ENCODE data around the gene SNED1.
"Not testable (repeated sequence)": the region's sequence is repeated elsewhere in the genome, so short reads cannot be mapped to it uniquely, and the experiment has no call there.

SNED1 gene

DNA sequence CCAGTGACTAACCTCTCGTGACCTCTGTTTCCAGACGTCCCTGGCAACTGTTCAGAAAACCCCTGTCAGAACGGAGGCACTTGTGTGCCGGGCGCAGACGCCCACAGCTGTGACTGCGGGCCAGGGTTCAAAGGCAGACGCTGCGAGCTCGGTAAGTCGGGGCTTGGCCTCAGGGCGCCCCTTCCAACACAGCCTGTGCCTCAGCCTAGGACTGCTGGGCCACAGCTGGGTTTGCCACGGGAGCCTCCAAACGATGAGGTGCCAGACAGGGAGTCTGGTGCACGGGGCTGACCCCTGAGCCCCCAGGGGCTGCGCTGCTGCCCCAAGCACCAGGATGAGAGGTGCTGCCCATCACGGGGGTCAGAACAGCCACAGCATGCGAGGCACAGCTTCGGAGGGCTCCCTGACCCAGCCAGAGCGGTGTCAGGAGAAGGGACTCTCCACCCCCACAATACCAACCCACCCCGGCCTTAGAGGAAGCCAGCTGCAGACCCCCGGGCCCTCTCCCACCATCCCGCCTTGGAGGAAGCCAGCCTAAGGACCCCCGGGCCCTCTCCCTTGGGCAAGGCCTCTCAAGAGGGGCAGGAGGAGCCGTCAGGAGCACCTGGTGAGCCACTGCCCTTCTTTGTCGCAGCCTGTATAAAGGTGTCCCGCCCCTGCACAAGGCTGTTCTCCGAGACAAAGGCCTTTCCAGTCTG is 83.4 kb downstream of the SNED1 start:
- no peak for DNase-seq (ENCODE audit: low read depth in 4 of 4, low spot score in 1 of 4)

DNA sequence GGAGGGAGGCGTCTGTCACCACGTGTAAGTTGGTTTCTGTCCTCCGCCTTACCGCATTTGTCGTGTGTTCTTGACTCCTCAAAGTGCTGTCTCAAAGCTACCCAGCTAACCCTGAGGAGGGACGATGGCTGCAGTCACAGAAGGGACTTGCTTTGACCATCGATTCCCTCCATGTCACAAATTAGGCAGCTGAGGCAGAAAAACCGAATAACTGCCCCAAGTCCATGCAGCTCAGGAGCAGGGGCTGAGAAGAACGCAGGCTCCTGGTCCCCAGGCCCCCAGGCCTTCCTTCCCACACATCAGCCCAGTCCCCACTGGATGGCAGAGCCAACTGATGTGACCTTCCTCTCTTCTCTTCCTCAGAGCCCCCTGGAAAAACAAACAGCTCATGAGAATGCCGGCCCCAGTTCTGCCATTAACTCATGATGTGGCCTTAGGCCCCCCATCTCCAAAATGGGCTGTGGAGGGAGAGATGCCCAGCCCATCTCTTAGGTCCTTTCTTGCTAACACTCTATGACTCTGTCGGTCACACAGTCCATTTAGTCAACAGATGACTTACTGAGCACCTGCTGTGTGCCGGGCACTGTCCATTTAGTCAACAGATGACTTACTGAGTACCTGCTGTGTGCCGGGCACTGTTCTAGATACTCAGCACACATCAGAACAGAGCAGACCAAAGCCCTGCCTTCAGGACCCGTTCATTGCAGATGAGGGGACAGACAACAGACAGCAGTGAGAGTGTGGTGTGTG is 84.1 kb downstream of the SNED1 start:
- DNase-seq (ENCODE audit: low read depth in 4 of 4, low spot score in 1 of 4): no peak

DNA sequence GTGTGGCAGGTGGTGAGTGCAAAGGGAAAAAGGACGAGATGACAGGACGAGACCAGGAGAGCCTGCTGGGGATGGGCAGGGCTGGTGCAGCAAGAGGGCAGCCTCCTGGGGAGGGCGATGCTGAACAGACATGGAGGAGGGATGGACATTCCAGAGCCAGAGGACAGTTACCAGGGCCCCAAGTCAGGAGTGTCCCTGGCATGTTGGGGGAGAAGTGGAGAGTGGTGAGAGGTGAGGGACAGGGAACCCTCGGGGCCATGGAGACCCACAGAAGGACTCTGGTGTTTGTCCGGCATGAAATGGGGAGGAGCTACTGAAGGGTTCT is 84.6 kb downstream of the SNED1 start:
- no peak for DNase-seq (ENCODE audit: low read depth in 4 of 4, low spot score in 1 of 4)

DNA sequence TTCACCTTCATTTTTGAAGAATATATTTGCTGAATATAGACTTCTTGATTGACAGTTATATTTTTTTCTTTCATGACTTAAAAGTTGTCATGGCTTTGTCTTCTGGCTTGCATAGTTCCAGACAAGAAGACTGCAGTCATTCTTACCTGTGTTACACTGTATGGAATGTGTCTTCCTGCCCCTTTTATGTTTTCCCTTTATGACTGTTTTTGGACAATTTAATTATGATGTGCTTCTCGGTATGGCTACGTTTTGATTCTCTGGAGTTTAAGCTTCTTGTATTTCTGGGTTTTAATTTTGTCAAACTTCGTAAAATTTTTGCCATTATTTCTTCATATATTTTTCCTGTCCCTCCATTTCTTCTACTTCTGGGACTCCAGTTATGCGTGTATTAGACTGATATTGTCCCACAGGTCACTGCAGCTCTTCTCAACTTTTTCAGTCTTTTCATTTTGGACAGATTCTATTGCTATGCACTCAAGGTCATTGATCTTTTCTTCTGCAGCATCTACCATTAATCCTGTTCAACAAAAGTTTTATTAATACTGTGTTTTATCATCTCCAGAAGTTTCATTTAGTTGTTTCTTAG is 86.5 kb downstream of the SNED1 start:
- DNase-seq (ENCODE audit: low read depth in 4 of 4, low spot score in 1 of 4): no peak

DNA sequence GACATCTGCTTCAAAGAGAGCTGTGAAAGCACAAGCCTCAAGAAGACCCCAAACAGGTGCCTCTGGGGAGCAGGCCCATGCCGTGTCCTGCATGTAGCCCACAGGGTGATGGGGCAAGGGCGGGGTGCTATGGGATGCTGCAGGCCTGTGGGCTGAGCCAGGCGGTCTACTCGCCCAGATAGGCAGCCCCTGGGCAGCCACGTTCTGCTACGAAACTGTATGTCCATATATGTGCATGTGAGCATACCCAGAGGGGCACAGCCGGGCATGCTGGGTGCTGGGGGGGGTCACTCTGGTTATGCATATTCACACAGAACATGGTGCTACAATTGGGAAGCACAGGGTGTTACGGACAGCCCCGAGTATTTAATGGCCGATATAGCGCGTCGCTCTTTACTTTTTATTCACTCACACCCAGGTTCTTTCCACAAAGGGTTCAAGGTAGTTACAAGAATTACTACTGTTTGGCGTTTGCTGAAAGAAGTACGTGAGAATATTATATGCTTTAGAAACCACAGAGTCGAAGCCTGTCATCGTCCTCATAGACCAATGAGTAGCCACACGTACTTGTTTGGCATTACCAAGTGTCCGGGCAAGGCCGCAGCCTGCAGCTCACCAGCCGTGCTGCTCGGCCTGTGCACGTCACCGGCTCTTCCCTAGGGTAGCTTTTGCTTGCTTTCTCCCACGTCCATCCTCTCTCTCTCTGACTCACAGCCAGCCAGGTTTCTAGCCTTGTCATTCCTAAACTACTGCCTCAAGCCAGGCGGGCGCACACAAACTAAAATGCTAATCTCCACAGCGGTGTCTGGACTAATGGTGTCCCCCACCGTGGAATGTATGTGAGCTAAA is 89.2 kb downstream of the SNED1 start:
- no peak for DNase-seq (ENCODE audit: low read depth in 4 of 4, low spot score in 1 of 4)

DNA sequence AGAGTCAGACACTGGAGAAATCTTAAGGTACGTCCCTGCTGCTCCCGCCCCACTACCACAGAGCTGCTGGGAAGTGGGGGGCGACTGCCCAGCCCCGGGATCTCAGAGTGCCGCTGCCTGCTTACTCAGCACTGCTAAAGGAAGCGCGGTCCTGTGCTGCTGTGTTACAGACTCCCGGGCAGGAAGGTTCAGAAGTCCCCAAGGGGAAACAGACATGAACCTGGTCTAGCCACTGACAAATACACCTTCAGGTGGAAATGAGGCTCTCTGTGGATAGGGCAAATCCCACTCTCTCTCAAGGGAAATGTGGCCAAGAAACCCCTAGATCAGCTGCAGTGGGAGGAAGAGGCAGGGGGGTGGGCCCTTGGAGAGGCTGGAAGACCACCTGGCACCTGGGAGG is 90.0 kb downstream of the SNED1 start:
- no peak for DNase-seq (ENCODE audit: low read depth in 4 of 4, low spot score in 1 of 4)

DNA sequence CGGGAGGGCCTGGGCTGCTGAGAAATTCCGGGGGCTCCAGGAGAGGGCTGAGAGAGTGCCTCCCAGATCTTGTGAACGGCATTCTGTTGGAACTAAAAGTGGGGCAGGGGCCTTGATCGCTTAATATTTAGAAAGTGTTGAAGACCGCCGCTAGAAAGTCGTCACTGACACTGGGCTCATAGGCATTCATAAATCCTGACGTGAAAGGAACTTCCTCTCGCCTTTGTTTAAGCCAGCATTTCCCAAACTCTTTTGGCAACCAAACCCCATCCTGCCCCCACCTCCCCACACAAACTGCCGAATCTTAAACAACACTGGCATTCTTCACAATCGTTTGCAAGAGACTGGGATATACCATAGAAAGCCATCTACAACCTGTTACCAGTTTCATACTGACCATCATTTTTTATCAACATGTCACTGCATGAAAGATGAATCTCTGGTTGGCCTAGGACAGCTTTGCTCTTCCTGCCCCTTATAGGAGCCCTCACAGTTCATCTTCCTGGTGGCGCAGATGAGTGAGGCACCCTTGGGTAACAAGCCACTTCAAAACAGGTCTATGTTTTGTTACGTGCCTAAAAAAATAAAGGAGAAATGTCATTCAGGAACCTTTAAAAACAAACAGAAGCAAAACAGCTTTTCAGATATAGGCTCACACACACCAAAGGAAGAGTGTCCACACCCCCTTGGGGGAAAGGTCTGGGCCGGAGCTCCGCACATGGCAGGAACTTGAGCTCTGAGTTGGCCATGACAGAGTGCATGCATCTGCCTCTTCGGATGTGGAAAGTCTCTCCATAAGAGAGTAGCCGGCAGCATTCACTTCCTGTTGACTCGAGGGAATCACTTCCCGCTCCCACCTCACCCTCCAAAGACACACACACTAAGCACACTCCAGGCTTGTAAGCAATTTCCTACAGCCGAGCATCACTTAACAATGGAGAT is 90.6 kb downstream of the SNED1 start:
- DNase-seq (ENCODE audit: low read depth in 4 of 4, low spot score in 1 of 4): no peak

DNA sequence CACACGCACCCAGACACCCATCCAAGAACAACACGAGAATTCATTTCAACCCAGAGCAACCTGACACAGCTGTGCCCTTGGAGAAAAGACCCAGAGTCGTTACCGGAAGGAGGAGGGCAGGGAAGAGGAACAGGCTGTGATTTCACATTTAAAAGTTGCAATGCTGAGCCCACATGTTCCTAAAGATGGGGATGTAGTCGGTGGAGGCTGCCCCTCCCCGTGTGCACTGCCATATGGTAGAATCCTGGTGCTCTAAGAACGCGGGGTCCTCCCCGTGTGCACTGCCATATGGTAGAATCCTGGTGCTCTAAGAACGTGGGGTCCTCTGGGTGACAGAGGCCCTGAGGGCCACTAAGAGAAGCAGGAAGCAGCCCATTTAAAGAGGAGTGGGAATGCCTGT is 92.8 kb downstream of the SNED1 start:
- no peak for DNase-seq (ENCODE audit: low read depth in 4 of 4, low spot score in 1 of 4)

DNA sequence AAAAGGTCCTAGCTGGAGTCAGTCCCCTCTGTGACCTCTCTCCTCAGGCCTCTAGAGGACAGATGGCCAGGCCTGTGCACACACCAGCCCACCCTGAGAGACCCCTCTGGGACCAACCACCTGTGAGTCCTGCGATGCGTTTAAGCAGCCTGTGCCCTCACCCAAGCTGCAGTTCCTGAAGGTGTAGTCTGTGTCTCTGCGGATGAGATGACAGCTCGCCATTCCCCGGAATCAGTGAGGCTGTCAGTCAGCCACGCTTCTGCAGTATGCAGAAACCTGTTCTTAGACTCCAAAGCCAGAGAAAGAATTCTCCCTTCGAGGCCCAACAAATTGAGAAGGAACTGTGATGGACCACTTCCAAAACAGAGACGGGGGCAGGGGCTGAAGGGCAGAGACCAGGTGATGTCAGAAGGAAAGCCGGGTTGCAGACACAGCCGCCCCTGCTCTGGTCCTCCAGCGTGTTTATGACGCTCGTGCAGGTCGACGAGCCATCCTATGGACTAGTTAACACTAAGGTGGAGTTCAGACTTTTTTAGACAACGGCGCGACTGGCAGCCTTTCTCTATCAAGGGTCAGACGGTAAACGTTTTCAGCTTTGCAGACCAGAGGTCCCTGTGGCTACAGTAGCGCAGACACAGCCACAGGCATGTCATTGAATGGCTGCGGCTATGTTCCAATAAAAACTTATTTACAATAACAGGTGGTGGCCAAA is 93.5 kb downstream of the SNED1 start:
- no peak for DNase-seq (ENCODE audit: low read depth in 4 of 4, low spot score in 1 of 4)

DNA sequence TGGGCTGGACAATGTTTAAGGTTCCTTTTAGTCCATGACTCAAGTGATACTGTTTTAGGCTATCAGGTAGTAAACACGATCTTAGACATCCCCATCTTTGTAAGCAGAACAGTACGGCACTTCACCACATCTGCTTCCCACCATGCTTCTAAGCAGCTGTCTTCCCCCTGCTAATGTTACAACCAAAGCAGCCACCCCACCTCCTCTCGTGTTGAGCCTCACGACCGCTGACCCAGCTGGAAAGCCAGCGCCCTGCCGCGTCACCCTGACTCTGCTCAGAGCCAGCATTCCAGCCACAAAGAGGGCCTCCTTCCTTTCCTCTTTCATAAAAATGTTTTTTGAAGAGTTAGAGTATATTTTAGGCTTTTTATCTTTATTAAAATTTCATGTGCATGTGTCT is 94.3 kb downstream of the SNED1 start:
- DNase-seq (ENCODE audit: low read depth in 4 of 4, low spot score in 1 of 4): no peak

DNA sequence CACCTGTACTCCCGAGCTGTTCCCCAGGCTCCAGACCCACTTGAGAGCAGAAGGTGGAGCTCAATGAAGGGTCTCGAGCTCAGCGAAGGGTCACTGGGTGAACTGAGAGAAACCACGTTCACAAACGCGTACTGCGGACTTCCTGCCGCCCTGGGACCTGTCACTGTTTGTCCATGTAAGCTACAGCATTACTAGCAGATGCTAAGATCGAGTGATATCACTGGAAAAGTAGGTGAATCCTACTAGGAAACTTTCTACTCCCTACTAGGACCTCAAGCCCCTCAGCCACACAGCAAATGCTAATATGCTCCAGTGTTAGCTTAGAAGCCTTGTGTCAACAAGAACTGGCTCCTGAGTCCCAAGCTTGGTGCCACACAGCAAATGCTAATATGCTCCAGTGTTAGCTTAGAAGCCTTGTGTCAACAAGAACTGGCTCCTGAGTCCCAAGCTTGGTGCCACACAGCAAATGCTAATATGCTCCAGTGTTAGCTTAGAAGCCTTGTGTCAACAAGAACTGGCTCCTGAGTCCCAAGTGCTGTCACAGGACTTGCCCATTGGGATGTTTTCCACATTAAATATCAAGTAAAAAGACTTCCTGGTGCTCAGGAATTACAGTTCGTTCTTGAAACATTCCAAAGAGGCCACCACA is 94.8 kb downstream of the SNED1 start:
- not testable (repeated sequence) for DNase-seq (ENCODE audit: low read depth in 4 of 4, low spot score in 1 of 4)

DNA sequence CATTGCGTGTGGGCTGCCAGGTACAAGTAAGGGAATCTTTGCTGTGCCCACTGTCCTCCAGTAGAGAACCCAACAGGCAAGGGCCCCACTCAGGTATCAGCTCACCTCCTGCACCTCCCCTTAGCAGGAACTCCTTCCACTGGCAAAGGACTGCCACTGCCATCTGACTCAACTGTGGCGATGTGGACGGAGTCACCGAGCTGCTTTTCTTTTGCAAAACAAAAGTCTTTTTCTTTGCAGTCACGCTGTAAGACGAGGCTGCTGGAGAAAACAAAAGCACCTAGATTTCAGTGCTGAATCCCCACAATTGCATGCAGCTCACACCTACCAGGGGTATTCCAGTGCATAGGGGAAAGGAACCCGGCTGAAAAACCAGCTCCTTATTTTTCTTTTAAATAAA is 95.8 kb downstream of the SNED1 start:
- no peak for DNase-seq (ENCODE audit: low read depth in 4 of 4, low spot score in 1 of 4)

DNA sequence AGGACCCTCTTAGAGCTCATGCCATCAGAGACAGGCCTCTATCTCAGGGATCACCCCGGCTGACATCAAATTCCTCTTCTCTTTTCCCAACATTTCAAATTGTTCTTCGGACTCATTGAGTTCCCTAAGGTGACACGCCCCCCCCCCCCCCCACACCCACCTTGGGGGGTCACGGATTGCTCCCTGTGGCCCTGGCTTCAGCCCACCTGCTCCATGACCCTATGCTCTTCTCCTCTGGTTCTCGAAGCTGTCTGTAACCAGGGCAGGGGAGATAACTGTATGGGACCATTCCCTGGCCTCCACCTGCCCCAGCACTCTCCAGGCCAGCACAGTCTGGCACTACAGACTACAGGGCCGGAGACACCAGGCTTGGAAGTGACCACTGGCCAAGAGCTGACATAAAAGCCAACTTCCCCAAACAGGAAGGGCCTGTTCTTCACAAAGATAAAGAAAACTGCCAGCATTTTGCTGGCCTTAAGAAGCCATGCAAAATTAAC is 96.6 kb downstream of the SNED1 start:
- no peak for DNase-seq (ENCODE audit: low read depth in 4 of 4, low spot score in 1 of 4)

DNA sequence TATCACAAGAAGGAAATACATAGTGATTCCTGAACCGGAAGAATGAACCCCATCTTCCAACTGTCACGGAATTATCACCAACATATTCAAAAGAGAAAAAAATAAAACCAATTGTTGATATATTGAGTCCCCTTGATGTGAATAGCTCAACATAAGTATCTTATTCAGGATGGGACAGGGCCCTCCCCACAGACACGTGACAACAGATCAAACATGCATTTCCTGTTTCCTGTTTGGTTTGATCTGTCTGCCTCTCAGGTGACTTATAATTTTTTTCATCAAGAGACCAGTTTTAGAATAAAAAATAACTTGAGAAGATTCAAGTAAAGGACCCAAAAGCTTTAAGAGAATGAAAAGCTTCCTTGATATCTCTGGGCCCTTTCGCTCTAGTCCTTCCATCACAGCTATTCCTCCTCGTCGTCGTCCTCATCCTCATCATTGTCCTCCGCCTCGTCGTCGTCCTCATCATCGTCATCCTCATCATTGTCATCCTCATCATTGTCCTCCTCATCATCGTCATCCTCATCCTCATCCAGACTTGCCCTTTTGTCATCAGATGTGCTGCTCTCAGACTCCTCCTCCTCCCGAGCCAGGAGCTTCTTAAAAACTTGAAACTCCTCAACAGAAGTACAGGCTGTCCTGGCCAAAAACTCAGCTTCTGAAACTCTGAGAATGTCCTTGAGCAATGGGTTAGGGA is 97.3 kb downstream of the SNED1 start:
- DNase-seq (ENCODE audit: low read depth in 4 of 4, low spot score in 1 of 4): no peak

DNA sequence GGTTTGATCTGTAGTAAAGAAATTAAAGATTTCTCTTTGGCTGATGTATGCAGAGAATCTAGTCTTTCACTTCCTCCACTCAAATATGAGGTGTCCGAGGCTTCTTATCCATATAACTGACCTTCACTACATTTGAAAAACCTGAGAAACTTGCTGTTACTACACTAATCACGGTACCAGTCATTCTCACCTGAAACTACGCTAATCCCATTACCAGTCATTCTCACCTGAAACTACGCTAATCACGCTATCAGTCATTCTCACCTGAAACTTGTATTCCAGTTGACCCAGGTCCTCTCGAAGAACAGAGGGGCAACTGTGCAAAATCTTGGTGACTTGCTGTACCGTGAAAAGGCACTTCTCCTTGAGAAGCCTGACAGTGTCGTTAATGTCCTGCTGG is 98.6 kb downstream of the SNED1 start:
- DNase-seq (ENCODE audit: low read depth in 4 of 4, low spot score in 1 of 4): no peak

DNA sequence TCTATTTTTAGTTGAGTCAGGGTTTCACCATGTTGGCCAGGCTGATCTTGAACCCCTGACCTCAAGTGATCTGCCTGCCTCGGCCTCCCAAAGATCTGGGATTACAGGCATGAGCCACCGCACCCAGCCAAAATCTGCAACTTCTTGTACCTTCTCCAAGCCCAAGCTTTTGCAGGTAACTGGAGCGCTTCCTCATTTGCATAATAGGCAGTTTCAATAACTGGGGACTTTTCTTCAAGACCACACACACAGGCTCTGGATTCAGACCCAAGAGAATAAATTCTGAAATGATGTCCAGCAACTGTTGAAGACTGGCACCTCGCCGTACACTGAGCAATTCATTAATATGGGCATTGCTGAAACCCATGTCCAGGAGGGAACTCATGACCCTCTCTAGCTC is 100.8 kb downstream of the SNED1 start:
- no peak for DNase-seq (ENCODE audit: low read depth in 4 of 4, low spot score in 1 of 4)

DNA sequence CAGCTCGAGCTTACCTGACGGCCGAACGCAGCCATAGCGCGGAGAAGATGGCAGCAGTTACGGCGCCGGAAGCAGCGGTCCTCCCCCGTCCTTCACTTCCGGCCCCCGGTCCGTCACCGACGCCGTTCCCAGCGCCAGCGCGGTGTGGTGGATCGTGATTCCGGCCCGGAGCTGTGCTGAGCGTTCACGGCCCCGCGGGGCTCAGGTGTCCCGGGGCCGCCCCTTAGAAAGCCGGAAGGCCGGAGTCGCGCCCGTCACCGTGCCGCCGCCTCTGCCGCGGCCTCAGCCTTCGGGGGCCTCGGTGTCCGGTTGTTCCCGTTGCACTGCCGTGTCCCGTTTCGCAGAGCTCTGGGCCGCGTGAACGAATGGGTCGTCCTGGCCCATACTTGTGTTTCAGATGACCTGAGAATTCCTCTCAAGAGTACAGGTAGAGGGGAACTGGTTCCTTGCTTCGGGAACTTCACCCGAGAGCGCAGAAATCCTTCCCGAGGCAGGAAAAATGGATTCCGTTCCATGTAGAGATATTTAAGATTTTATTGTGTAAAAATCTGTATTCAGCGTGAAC is 103.9 kb downstream of the SNED1 start, which contains the start of gene MTERF4:
Gene MTERF4 (minus strand): TSS at position 49 of the 565 bp plus-strand sequence. CDS start 14 bp downstream, at position 35.
- peak; percentile 79 to 85 (median 83) for DNase-seq (ENCODE audit: low read depth in 4 of 4, low spot score in 1 of 4)

DNA sequence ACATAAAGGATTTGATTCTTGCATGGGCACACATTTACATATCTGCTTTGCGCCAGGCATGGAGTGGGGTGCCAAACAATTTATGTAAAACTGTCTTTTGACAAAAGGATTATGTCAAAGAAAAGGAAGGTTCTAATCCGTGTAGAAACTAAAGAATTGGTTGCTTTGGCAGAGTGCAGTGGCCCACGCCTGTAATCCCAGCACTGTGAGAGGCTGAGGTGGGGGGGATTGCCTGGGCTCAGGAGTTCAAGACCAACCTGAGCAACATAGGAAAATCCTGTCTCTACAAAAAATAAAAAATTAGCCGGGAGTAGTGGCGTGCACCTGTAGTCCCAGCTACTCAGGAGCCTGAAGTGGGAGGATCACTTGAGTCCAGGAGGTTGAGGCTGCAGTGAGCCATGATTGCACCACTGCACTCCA is 104.8 kb downstream of the SNED1 start:
- DNase-seq (ENCODE audit: low read depth in 4 of 4, low spot score in 1 of 4): no peak

Data from stimulated activated CD4-positive, alpha-beta T cell treated with anti-CD3 and anti-CD28 coated beads, Interleukin-1b, Interleukin-23, amount 100 ng/mL, for 24 hours (primary cell).